Left ventricle myocardium inferior (tissue), 1 donor: ENCODE results near the gene CNOT6. TPM values are rescaled to one million over a fixed set of nuclear protein-coding genes. Genes with fewer than 3 reads are reported as not detected.

Source experiments
- DNase-seq: peaks from one replicate; pipeline ENCODE4 v3.0.0-alpha.2; 2020
- H3K27ac ChIP-seq: fragments of 200-600 bp; replicated peaks from 2 replicates; pipeline ENCODE4 v1.8.0; 2021
- H3K27me3 ChIP-seq: fragments of 200-600 bp; 2 replicates; pipeline ENCODE4 v1.8.0; 2021; ENCODE audit warnings: low read depth
- H3K36me3 ChIP-seq: fragments of 200-600 bp; 2 replicates; pipeline ENCODE4 v1.8.0; 2021
- H3K4me1 ChIP-seq: fragments of 200-600 bp; 2 replicates; pipeline ENCODE4 v1.8.0; 2021
- H3K4me3 ChIP-seq: fragments of 200-600 bp; 2 replicates; pipeline ENCODE4 v1.8.0; 2021; ENCODE audit warnings: mild to moderate bottlenecking, moderate library complexity
- H3K9me3 ChIP-seq: fragments of 200-600 bp; replicated peaks from 2 replicates; pipeline ENCODE4 v1.8.0; 2021
- intact Hi-C: fragments of 100-400 bp; cut with micrococcal nuclease; formaldehyde crosslinking; loops from one replicate; pipeline ENCODE4 v1.11.0; 2022
- total RNA-seq: library from RNA; stranded (reverse); fragmentation: NEBNext Ultra II Directional; extraction: Animal tissue kit (Norgen Biotek cat#: 25700); gene quantifications from one replicate; pipeline ENCODE4 v1.2.1, GENCODE V29; 2021
- TF ChIP-seq, protein P1 (sequence below): fragments of 200-600 bp; IDR thresholded peaks from 2 replicates; pipeline ENCODE4 v1.8.0; 2021; ENCODE audit warnings: antibody characterized with exemption, mild to moderate bottlenecking, borderline replicate concordance
- donor health status: DM: no; HTN: yes; CAD: no; lungs with severe emphysema.

CNOT6 gene
- total RNA-seq, 1 donor from 2014 or later: 15.9 TPM

DNA sequence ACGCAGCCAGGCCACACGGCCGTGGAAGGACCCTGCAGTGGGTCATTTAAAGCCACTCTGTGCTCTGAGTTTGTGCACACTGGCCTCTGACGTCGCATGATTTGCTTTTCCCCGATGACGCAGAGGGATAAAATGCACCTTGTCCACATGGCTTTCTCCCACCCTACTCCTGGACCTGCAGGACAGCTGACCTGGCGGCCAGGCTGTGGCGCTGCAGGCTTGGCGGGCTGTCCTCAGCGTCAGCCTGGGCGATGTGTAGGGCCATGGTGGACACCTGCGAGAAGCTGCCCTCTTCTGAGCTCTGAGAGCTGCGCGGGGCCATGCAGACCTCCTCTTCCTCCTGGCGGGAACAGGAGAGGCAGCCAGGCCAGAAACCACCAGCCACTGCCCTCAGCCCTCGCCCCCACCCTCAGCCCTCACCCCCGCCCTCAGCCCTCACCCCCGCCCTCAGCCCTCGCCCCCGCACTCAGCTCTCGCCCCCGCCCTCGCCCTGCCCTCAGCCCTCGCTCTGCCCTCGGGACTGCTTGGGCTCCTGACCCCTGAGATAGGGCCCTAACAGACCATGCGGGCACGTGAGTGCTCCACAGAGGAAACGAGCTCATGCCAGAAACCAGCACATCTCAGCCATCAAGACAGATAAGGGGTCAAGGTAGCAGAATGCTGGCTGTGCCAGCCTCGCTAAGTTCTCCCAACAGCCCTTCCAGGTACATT is 117.1 kb downstream of the CNOT6 start:
- H3K4me1 ChIP-seq: no peaks in the 10 kb centered on the region
- intact Hi-C loops: no loop called here
- H3K9me3 ChIP-seq: no peaks in the 10 kb centered on the region
- no peak overlapping the region for H3K4me3 ChIP-seq
- peaks cover 17% of the 10 kb centered on the region for H3K27me3 ChIP-seq
- no peak overlapping the region for H3K27ac ChIP-seq
- no peaks in the 10 kb centered on the region for H3K36me3 ChIP-seq
- TF ChIP-seq, protein P1, sequence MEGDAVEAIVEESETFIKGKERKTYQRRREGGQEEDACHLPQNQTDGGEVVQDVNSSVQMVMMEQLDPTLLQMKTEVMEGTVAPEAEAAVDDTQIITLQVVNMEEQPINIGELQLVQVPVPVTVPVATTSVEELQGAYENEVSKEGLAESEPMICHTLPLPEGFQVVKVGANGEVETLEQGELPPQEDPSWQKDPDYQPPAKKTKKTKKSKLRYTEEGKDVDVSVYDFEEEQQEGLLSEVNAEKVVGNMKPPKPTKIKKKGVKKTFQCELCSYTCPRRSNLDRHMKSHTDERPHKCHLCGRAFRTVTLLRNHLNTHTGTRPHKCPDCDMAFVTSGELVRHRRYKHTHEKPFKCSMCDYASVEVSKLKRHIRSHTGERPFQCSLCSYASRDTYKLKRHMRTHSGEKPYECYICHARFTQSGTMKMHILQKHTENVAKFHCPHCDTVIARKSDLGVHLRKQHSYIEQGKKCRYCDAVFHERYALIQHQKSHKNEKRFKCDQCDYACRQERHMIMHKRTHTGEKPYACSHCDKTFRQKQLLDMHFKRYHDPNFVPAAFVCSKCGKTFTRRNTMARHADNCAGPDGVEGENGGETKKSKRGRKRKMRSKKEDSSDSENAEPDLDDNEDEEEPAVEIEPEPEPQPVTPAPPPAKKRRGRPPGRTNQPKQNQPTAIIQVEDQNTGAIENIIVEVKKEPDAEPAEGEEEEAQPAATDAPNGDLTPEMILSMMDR: no peak
- DNase-seq: no peak

DNA sequence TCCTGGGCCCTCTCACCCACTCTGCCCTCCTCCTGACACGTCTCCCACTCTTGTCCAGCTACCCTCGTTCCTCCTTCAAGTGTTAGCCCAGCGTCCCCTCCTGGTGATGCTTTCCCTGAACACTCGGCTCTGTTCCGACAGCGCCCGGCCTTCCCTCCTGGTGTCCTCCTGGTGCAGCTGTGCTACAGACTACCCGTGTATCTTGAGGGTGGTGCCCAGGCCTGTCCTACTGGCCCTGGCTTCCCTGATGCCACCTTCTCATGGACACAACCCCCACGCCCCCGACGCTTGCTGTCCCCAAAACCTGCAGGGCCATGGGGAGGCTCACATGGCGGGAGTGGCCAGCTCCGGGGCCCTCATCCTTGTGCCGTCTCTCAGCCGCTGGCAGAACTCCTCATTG is 118.5 kb downstream of the CNOT6 start:
- Histone ChIP-seq H3K27me3 (peaks cover 22% of the 10 kb centered on the region), H3K4me3 (no peak overlapping the region), H3K9me3 (no peaks in the 10 kb centered on the region), H3K36me3 (peaks cover 5% of the 10 kb centered on the region), H3K4me1 (no peaks in the 10 kb centered on the region), H3K27ac (no peak overlapping the region)
- no peak for DNase-seq
- TF ChIP-seq, protein P1: no peak
- intact Hi-C loops: no loop called here

DNA sequence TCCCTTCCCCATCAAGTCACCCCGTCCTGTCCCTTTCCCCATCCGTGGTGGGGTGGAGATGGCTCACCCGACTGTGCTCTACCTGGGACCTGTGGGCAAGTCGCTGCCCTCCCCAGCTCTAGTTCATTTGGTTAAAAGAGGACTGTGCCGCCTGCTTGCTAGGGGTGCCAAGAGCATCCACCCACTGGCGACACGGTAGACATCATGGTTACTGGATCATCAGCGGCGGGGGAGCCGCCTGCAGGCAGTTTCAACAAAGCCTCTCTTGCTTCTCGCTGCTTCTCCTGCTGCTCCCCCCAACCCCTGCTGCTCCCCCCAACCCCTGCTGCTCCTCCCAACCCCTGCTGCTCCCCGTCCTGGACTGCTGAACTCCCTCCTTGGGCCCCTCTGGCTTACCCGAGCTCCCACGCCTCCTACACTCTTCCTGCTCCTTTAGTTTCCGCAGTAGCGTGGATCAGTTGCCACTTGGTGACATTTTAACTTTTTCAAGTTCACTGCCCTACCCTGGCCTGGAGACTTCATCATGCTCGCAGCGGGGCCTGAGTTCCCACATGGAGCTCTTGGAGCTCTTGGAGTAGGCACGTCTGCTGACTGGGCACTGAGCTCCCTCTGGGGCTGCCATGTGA is 119.1 kb downstream of the CNOT6 start:
- Histone ChIP-seq H3K27me3 (peaks cover 23% of the 10 kb centered on the region), H3K9me3 (no peaks in the 10 kb centered on the region), H3K27ac (no peak overlapping the region), H3K4me1 (no peaks in the 10 kb centered on the region), H3K4me3 (no peak overlapping the region), H3K36me3 (peaks cover 5% of the 10 kb centered on the region)
- no peak for DNase-seq
- intact Hi-C loops: no loop called here
- TF ChIP-seq, protein P1: no peak

DNA sequence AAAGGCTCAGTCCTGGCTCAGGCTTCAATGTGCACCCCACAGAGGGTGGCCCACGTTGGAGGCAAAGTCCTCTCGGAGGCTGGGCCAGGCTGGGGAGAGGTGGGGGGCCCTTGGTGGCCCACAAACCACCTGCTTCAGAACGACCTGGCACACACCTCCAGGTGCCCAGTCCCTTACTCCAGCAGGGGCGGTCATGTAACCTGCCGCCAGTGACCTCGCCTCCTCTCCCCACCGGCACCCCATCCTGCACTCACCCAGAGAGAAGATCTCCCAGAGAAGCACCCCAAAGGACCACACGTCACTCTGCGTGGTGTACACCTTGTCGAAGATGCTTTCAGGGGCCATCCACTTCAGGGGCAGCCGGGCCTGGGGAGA is 119.6 kb downstream of the CNOT6 start:
- intact Hi-C loops: no loop called here
- no peak overlapping the region for H3K27ac ChIP-seq
- H3K4me1 ChIP-seq: peaks cover 4% of the 10 kb centered on the region
- H3K9me3 ChIP-seq: no peaks in the 10 kb centered on the region
- H3K36me3 ChIP-seq: peaks cover 5% of the 10 kb centered on the region
- H3K4me3 ChIP-seq: no peak overlapping the region
- no peak for DNase-seq
- H3K27me3 ChIP-seq: peaks cover 24% of the 10 kb centered on the region
- TF ChIP-seq, protein P1: no peak

- peaks cover 11% of the 10 kb centered on the region for H3K4me1 ChIP-seq
- H3K27me3 ChIP-seq: peaks cover 42% of the 10 kb centered on the region
- intact Hi-C loops: no loop called here
- TF ChIP-seq, protein P1: no peak
- no peak for DNase-seq
- peaks cover 10% of the 10 kb centered on the region for H3K36me3 ChIP-seq
- H3K27ac ChIP-seq: no peak overlapping the region
- H3K9me3 ChIP-seq: no peaks in the 10 kb centered on the region
- peak overlapping the region; percentile 46 for H3K4me3 ChIP-seq
Observed at GRCh38 chr5:180618487-180618828, 124.3 kb downstream of the CNOT6 start.
